ENCODE measurements around the gene KIF3A. TPM values are rescaled to one million over a fixed set of nuclear protein-coding genes. Genes with fewer than 3 reads are reported as not detected.

KIF3A gene
- total and polyA plus RNA-seq, 2 of the 8 experiments (the other 6 are each of a cell fraction or from before 2014, with no cell fraction given) = 3.1 to 13.1 TPM

- TF ChIP-seq SRF (IDR thresholded peaks at IDR 0.05; ENCODE audit: low read depth, low read length) (no peak), JUND (IDR thresholded peaks at IDR 0.05; ENCODE audit: low read length) (no peak), SAP30 (IDR thresholded peaks at IDR 0.05; ENCODE audit: insufficient read depth, insufficient replicate concordance, low read length) (no peak), ASH2L (IDR thresholded peaks at IDR 0.05; ENCODE audit: low read length) (no peak), SIN3A (conservative IDR thresholded peaks at IDR 0.05 in 1 of 2, IDR thresholded peaks at IDR 0.05 in 1 of 2; ENCODE audit: low read depth in 1 of 2, low read length in 2 of 2) (no peak), SP4 (IDR thresholded peaks at IDR 0.05; ENCODE audit: low read length) (no peak)
- TF ChIP-seq, protein P1, sequence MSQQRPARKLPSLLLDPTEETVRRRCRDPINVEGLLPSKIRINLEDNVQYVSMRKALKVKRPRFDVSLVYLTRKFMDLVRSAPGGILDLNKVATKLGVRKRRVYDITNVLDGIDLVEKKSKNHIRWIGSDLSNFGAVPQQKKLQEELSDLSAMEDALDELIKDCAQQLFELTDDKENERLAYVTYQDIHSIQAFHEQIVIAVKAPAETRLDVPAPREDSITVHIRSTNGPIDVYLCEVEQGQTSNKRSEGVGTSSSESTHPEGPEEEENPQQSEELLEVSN (IDR thresholded peaks at IDR 0.05) = no peak
Measured at GRCh38 chr5:132742626-132743025, 5.3 kb upstream of the KIF3A start (continued).
